IMR-90 (cell line): ENCODE results near the gene DLX3.

Source experiments
- CEBPB ChIP-seq: IDR thresholded peaks from 2 replicates; pipeline ENCODE4 v1.6.1; 2012; ENCODE audit warnings: low read depth, low read length, improper control_type of control experiment
- MAFK ChIP-seq: IDR thresholded peaks from 2 replicates; pipeline ENCODE4 v1.6.1; 2012; ENCODE audit warnings: low read depth, low read length, improper control_type of control experiment
- POLR2A ChIP-seq: IDR thresholded peaks from 2 replicates; pipeline ENCODE4 v1.6.1; 2012; ENCODE audit warnings: mild to moderate bottlenecking, low read depth, low read length
- TF ChIP-seq, protein P1 (sequence below): conservative IDR thresholded peaks from 2 replicates; pipeline ENCODE4 v1.5.1; 2012; ENCODE audit warnings: mild to moderate bottlenecking, low read depth, low read length, improper control_type of control experiment

DNA sequence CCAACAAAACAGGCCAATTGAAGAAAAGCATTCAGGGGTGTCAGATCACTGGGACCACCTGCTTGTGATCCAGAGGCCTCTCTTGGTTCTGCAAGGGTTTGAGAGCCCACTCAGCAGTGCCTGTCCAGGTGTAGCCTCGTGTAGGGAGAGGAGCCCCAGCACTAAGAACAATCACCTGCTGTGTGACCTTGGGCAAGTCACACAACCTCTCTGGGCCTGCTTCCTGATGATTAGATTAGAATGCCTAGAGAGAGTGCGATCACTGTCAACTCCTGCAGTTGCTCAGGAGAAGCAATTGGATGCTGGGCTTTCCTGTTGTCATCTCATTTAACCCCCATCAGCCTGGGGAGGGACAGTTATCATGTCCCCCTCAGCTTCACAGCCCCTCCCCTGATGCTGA is 10.2 kb downstream of the DLX3 start:
- TF ChIP-seq POLR2A: no peak
- TF ChIP-seq, protein P1, sequence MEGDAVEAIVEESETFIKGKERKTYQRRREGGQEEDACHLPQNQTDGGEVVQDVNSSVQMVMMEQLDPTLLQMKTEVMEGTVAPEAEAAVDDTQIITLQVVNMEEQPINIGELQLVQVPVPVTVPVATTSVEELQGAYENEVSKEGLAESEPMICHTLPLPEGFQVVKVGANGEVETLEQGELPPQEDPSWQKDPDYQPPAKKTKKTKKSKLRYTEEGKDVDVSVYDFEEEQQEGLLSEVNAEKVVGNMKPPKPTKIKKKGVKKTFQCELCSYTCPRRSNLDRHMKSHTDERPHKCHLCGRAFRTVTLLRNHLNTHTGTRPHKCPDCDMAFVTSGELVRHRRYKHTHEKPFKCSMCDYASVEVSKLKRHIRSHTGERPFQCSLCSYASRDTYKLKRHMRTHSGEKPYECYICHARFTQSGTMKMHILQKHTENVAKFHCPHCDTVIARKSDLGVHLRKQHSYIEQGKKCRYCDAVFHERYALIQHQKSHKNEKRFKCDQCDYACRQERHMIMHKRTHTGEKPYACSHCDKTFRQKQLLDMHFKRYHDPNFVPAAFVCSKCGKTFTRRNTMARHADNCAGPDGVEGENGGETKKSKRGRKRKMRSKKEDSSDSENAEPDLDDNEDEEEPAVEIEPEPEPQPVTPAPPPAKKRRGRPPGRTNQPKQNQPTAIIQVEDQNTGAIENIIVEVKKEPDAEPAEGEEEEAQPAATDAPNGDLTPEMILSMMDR: no peak
- no peak for TF ChIP-seq CEBPB
- TF ChIP-seq MAFK: no peak
